Fibroblast of skin of abdomen (primary cell): ENCODE results near the gene WDR7.

Experiments
- DNase-seq: peaks from one replicate; pipeline ENCODE4 v3.0.0-alpha.2; 2013

WDR7 gene

DNA sequence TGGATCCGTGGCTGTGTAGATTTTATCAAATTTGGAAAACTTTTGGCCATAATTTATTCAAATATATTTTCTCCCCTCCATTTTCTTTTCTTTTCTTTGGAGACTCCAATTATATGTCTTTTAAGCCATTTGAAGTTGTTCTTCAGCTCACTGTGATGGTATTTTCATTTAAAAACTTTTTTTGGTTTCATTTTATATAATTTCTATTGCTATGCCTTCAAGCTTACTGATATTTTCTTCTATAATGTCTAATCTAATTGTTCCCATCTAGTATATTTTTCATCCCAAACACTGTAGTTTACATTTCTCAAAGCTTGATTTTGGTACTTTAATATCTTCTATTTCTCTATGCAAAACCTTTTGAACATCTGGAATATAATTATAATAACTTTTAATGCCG is 72.5 kb downstream of the WDR7 start:
- DNase-seq, result no peak

GRCh38 chr18:56726906-56727305 is 75.7 kb downstream of the WDR7 start:
- no peak for DNase-seq

DNA sequence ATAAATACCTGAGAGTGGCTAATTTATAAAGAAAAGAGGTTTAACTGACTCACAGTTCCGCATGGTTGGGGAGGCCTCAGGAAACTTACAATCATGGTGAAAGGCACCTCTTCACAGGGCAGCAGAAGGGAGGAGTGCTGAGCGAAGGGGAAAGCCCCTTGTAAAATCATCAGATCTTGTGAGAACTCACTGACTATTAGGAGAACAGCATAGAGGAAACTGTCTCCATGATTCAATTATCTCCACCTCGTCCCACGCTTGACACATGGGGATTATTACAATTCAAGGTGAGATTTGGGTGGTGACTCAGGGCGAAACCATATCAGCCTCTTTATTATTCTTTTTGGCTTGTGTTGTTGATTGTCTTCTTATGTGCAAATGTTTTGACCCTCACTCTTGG is 76.2 kb downstream of the WDR7 start:
- DNase-seq, result no peak

GRCh38 chr18:56728741-56729140 is 77.6 kb downstream of the WDR7 start:
- no peak for DNase-seq

- no peak for DNase-seq
These were observed 87.0 kb downstream of the WDR7 start for GRCh38 chr18:56738184-56738583.

GRCh38 chr18:56739731-56740130 is 88.6 kb downstream of the WDR7 start:
- DNase-seq, result no peak

DNA sequence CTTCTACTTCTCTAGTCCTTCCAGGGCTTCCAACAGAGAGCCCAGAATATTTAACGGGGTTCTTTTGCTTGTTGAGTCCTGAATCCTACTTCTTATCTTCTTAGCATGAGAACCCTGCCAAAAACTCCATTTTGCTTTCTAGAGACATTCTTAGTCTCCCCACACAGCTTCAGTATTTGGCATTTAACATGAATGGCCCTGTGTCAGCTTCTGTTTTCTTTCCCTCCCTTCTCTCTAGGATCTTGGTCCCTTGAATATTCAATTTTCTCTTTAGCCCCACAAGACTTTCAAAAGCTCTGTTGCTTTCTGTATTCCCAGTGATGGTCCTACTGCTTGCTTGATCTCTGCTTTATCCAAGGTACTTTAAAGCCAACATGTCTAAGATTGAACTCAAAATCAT is 89.5 kb downstream of the WDR7 start:
- no peak for DNase-seq

DNA sequence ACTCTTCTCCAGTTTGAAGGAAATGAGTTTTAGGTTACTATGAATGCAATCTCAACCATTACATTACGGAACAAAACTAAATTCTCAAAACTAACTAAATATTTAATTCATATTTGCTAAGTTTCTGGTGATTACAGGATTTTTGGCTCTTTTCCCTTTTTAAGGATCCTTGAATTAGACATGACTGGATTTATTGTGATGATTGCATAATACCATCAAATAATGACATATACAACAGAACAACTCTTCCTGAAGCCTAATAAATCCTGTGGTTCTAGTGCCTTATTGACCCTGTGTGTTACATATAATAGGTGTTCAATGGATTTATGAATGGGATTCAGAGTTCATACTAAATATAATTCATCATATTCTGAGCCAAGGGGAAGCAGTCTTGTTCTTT is 90.5 kb downstream of the WDR7 start:
- no peak for DNase-seq

GRCh38 chr18:56743115-56743514 is 92.0 kb downstream of the WDR7 start:
- DNase-seq, result no peak

DNA sequence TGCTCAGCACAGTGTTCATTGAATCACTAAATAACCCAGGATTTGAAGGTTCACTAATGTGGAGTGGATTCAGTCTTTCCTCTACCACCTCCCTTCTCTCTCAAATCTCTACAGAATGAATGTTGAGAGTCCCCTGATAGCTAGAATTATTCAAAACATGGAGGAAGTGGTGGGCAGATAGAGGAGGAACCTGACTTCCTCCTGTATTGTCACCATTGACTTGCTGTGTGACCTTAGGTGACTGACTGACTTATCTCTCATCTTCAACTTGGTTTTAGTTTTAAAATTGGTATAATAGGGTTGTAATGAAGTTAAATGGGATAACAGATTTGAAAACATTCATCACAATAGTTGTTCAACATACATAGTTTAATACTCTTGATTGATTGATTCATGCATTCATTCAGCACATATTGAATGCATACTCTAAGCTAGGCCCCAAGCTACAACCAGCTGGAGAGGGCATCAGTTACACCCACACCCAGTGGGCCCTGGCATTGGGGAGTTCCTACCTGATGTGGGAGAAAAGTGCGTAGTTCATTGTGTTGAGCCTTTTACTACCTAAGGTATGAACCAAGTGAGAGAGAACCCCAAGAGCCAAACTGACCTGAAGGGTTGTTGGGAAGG is 96.0 kb downstream of the WDR7 start:
- no peak for DNase-seq

DNA sequence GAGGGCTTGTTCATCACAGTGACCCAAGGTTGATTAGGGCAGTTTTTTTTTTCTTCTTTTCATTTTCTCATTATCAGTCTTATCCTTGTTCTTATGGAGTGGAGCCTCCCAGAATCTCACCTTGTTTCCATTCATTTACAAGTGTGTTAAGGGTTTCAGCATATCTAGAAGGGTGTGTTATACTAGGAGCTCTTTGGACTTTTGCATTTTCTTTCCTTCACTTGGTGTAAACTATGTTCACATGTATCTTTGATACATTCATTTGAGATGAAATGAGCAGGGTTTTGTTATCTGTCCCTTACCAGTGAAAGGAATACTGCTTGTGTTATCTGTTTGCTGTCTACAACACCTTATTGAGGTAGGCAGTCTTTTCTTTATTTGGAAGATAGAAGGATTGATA is 96.7 kb downstream of the WDR7 start:
- no peak for DNase-seq

DNA sequence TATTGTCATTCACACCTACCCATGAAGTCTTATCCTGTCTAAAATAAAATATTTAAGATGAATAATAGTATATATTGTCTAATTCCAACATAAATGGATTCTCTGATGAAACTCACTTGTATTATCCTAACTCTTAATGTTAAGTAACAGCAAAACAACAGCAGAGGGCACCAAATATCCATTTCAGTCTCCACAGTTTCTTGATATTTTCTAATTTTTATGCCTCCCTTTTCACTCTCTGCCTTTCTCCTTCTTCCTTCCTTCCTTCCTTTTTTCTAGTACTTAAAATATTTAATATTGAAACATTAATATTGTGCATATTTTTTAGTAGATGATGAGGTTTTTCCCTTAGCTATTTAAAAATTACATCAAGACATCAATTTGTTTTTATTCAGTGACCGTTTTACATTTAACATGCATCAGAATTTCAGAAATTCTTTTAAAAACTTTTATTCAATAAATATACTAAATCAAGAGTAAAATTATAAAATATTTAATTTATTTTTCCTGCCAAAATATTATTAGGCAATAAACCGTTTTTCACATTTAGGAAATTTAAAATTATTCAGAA is 97.6 kb downstream of the WDR7 start:
- DNase-seq, result peak; percentile 28

- no peak for DNase-seq
These were observed 105.8 kb downstream of the WDR7 start for GRCh38 chr18:56756966-56757365.

DNA sequence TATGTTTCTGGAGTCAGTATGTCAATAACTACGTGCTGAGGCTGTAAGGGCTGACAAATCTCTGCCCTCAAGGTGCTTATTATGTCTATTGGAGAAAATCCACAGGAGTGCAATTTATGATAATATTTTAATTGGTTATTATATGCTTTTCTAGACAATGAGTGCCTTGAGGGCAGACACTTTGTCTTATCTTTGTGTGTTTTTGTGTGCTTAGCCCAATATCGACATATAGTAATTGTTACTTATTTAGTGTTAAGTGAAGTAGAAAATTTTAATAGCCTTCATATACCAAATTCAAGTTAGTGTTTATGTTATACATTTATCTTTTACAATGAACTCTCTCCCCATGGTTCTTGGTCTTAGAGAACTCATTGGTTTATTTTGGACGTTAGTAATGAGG is 118.9 kb downstream of the WDR7 start:
- DNase-seq, result no peak

DNA sequence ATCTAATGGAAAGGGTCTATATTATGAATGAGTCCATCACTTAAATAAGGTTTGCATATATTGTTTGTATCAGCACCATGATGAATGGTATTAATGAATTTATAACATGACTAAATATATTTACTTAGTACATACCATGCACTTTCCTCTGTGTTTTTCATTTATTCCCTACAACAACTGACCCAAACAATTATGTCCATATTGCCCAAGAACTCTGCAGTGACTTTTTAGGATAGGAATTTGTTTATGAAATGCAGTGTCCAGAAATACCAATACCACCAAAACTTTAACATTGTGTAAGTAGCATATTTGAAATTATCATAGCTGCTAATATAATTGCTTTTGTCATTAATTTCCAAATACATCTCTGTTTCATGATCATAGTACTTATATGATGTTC is 119.7 kb downstream of the WDR7 start:
- DNase-seq, result no peak

- DNase-seq, result no peak
These were observed 124.5 kb downstream of the WDR7 start for GRCh38 chr18:56775701-56776100.

- no peak for DNase-seq
These were observed 136.2 kb downstream of the WDR7 start for GRCh38 chr18:56787390-56787789.

- DNase-seq, result peak; percentile 13
These were observed 138.1 kb downstream of the WDR7 start for GRCh38 chr18:56789004-56789888.

DNA sequence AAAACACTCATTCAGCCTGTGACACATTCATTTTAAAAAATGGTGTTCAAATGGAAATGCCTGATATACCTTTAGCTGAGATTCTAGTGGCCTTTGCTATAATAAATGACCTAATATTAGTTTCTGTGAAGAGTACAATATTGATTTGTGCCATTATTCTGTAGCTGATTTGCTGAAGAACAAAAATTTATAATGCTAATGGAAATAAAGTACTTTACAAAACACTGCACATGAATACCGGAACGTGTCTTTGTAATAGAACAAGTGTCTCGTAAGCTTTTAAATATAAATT is 138.7 kb downstream of the WDR7 start:
- no peak for DNase-seq

DNA sequence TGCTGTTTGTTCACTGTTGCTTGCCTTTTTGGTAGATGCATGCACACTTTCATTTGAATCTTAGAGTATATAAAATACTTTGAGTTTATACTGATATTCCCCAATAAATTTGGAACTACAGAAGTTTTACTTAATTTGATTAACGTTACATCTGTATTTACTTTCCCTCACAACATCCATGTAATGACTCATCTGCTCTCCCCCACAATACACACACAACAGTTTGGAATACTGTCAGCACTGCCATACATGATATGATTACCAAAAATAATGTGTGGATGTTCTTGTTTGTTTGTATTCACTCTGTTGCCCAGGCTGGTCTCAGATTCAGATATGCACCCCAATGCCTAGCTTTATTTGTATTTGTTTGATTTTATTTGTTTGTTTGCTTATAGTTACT is 144.2 kb downstream of the WDR7 start:
- DNase-seq, result no peak

- DNase-seq, result no peak
These were observed 148.6 kb downstream of the WDR7 start for GRCh38 chr18:56799756-56800155.

DNA sequence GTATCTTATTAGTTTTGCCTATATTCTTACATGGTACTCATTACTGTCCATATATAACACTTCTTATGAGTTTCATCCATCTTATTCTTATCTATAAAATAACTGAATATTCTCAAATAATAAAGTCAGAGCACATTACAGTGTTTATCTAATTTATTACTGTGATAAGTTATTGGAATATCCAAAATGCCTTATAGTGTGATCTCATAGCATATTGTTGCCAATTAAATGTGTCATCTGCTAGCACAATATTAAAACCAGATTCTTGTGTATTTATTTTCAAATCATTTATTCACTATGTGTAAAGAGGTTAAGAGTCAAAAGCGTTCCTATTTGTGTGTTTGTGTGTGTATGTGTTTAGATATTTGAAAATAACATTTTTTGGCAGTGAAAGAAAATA is 151.9 kb downstream of the WDR7 start:
- no peak for DNase-seq

GRCh38 chr18:56804395-56804794 is 153.2 kb downstream of the WDR7 start:
- DNase-seq, result peak; percentile 49

- DNase-seq, result no peak
These were observed 156.7 kb downstream of the WDR7 start for GRCh38 chr18:56807901-56808300.
